ENCODE results near the gene MDFI. TPM values are rescaled to one million over a fixed set of nuclear protein-coding genes. Genes with fewer than 3 reads are reported as not detected.

The MDFI gene
- total and polyA plus RNA-seq, 11 donors, result 0.35 to 9.3 (median 2.2) TPM

GRCh38 chr6:41591122-41591521 is 47.1 kb upstream of the MDFI start:
- intact Hi-C loops (cut with DNase I), result loop anchor here in 8 of 10 donors (1.0 to 5.0 kb wide), 8 partner anchors 128 to 224 kb away; no protein-coding TSS in a partner anchor
- WGBS, 4 donors, result 91 to 96% (median 94%) methylated on average over 4 to 6 of the region's 6 CpGs

GRCh38 chr6:41591859-41592502 is 46.3 kb upstream of the MDFI start:
- Histone ChIP-seq H3K4me3 (no peak overlapping the region), H3K4me1 (no peaks in the 10 kb centered on the region), H3K9me3 (no peaks in the 10 kb centered on the region), H3K27me3 (no peaks in the 10 kb centered on the region), H3K27ac (no peak overlapping the region), H3K36me3 (peaks cover 0 to 68% (median 31%) of the 10 kb centered on the region in 9 donors)
- DNase-seq (peak in 4 of 5 donors; percentile 58 to 71 (median 64)), ATAC-seq (peak; percentile 54 to 71 (median 60))
- TF ChIP-seq, protein P1, sequence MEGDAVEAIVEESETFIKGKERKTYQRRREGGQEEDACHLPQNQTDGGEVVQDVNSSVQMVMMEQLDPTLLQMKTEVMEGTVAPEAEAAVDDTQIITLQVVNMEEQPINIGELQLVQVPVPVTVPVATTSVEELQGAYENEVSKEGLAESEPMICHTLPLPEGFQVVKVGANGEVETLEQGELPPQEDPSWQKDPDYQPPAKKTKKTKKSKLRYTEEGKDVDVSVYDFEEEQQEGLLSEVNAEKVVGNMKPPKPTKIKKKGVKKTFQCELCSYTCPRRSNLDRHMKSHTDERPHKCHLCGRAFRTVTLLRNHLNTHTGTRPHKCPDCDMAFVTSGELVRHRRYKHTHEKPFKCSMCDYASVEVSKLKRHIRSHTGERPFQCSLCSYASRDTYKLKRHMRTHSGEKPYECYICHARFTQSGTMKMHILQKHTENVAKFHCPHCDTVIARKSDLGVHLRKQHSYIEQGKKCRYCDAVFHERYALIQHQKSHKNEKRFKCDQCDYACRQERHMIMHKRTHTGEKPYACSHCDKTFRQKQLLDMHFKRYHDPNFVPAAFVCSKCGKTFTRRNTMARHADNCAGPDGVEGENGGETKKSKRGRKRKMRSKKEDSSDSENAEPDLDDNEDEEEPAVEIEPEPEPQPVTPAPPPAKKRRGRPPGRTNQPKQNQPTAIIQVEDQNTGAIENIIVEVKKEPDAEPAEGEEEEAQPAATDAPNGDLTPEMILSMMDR (IDR thresholded peaks at IDR 0.05), result peak; percentile 80 to 96 (median 91)
- TF ChIP-seq POLR2A (IDR thresholded peaks at IDR 0.05), result peak in 1 of 2 donors; percentile 14
- WGBS, 4 donors, result 4 to 7% (median 5%) methylated on average over 7 of the region's 7 CpGs
- intact Hi-C loops (cut with DNase I), result loop anchor here (1.0 to 5.0 kb wide), 10 partner anchors 129 to 225 kb away; no protein-coding TSS in a partner anchor

More at GRCh38 chr6:41591122-41591521, 47.1 kb upstream of the MDFI start:
- H3K36me3 ChIP-seq, result peaks cover 0 to 63% (median 26%) of the 10 kb centered on the region in 9 donors
- ATAC-seq (no peak), DNase-seq (no peak)
- no peak for TF ChIP-seq POLR2A (IDR thresholded peaks at IDR 0.05)
- TF ChIP-seq, protein P1 (IDR thresholded peaks at IDR 0.05), result no peak
- no peak overlapping the region for H3K27ac ChIP-seq
- H3K9me3 ChIP-seq, result no peaks in the 10 kb centered on the region
- no peaks in the 10 kb centered on the region for H3K27me3 ChIP-seq
- H3K4me3 ChIP-seq, result no peak overlapping the region
- no peaks in the 10 kb centered on the region for H3K4me1 ChIP-seq

GRCh38 chr6:41593406-41593805 is 44.9 kb upstream of the MDFI start:
- no peaks in the 10 kb centered on the region for H3K27me3 ChIP-seq
- no peak overlapping the region for H3K4me3 ChIP-seq
- H3K27ac ChIP-seq, result no peak overlapping the region
- peaks cover 0 to 62% (median 36%) of the 10 kb centered on the region in 9 donors for H3K36me3 ChIP-seq
- H3K9me3 ChIP-seq, result no peaks in the 10 kb centered on the region
- no peaks in the 10 kb centered on the region for H3K4me1 ChIP-seq
- DNase-seq (no peak), ATAC-seq (no peak)
- 91 to 94% (median 92%) methylated on average over 24 of the region's 24 CpGs for WGBS, 4 donors
- intact Hi-C loops (cut with DNase I), result loop anchor here in 9 of 10 donors (2.0 to 5.0 kb wide), 7 partner anchors 131 to 226 kb away; no protein-coding TSS in a partner anchor
- TF ChIP-seq, protein P1 (IDR thresholded peaks at IDR 0.05), result no peak
- TF ChIP-seq POLR2A (IDR thresholded peaks at IDR 0.05), result no peak

DNA sequence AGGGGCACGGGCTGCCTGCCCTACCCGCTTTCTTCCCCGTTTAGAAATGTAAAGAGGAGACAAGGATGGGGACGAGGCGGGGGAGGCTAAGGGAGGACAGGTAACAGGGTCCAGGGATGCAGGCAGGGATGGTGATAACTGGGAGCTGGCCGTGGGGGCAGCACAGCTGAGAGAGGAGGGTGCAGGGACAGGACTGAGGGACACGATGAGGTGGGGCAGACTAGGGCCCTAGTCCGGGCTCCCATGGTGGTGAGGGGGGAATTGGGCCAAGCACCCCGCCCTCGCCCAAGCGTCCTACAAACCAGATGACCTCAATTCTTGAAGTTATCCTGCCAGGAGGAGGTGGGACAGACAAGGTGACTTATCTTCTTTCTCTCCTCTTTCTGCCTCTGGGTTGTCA is 44.4 kb upstream of the MDFI start:
- Histone ChIP-seq H3K4me3 (no peak overlapping the region), H3K27me3 (no peaks in the 10 kb centered on the region), H3K27ac (no peak overlapping the region), H3K4me1 (no peaks in the 10 kb centered on the region), H3K36me3 (peaks cover 0 to 63% (median 34%) of the 10 kb centered on the region in 9 donors), H3K9me3 (no peaks in the 10 kb centered on the region)
- intact Hi-C loops (cut with DNase I), result loop anchor here in 9 of 10 donors (2.0 to 5.0 kb wide), 7 partner anchors 131 to 227 kb away; no protein-coding TSS in a partner anchor
- DNase-seq (no peak), ATAC-seq (no peak)
- TF ChIP-seq POLR2A (IDR thresholded peaks at IDR 0.05), result no peak
- TF ChIP-seq, protein P1 (IDR thresholded peaks at IDR 0.05), result no peak
- 76 to 91% (median 85%) methylated on average over 11 of the region's 11 CpGs for WGBS, 4 donors
